Common myeloid progenitor, CD34-positive (primary cell): ENCODE measurements around the gene RPAP3.
"Not testable (repeated sequence)": the region's sequence is repeated elsewhere in the genome, so short reads cannot be mapped to it uniquely, and the experiment has no call there.

Source experiments
- CTCF ChIA-PET: fragments of 350-600 bp; sonication (Branson Sonifier 250); formaldehyde crosslinking; loops from one replicate; lab custom pipeline; 2021; ENCODE audit warnings: antibody characterized with exemption; lab: Charles Lee
- POLR2A ChIA-PET: fragments of 350-600 bp; sonication (Branson Sonifier 250); formaldehyde crosslinking; loops from one replicate; lab custom pipeline; 2021; ENCODE audit warnings: antibody characterized with exemption; lab: Charles Lee
- DNase-seq, 3 donors: peaks; one replicate each; pipeline versions ENCODE4 v3.0.0 to v3.0.0-alpha.2; 2013
- H3K27ac ChIP-seq, 2 experiments: 1 replicate in 1 of 2; 2 replicates in 1 of 2; pipeline ENCODE4 v1.7.0; 2013; ENCODE audit warnings: inconsistent platforms in 2 of 2, low read length in 2 of 2, mild to moderate bottlenecking in 2 of 2, low read depth in 1 of 2, moderate library complexity in 1 of 2; ENCODE audit not compliant: severe bottlenecking in 2 of 2, insufficient read depth in 1 of 2, poor library complexity in 1 of 2
- H3K27me3 ChIP-seq, 5 experiments: replicated peaks in 2 of 5; 1 replicate in 3 of 5; 2 replicates in 2 of 5; pipeline versions ENCODE4 v1.6.1 to v1.7.0; 2013; ENCODE audit warnings: low read length in 4 of 5, mild to moderate bottlenecking in 2 of 5, moderate library complexity in 2 of 5, inconsistent platforms in 1 of 5; ENCODE audit not compliant: insufficient read depth in 5 of 5, control insufficient read depth in 4 of 5
- H3K36me3 ChIP-seq, 4 experiments: 1 replicate in 2 of 4; 2 replicates in 2 of 4; pipeline versions ENCODE4 v1.6.1 to v1.7.0; 2013; ENCODE audit warnings: low read length in 3 of 4, control low read depth in 1 of 4, mild to moderate bottlenecking in 1 of 4; ENCODE audit not compliant: control insufficient read depth in 4 of 4, insufficient read depth in 4 of 4
- H3K4me1 ChIP-seq, 4 experiments: 1 replicate in 3 of 4; 2 replicates in 1 of 4; pipeline versions ENCODE4 v1.6.1 to v1.7.1; 2013; ENCODE audit warnings: low read length in 3 of 4, mild to moderate bottlenecking in 3 of 4, control low read depth in 1 of 4, inconsistent platforms in 1 of 4, moderate library complexity in 1 of 4; ENCODE audit not compliant: control insufficient read depth in 4 of 4, insufficient read depth in 4 of 4; ENCODE audit errors: control extremely low read depth in 1 of 4
- H3K4me3 ChIP-seq, 7 experiments: 1 replicate in 4 of 7; 2 replicates in 3 of 7; pipeline versions ENCODE4 v1.5.1 to v1.7.0; 2013; ENCODE audit warnings: mild to moderate bottlenecking in 7 of 7, low read length in 6 of 7, moderate library complexity in 6 of 7, inconsistent platforms in 2 of 7, low read depth in 2 of 7, control low read depth in 1 of 7; ENCODE audit not compliant: insufficient read depth in 4 of 7, control insufficient read depth in 1 of 7; ENCODE audit errors: extremely low read depth in 1 of 7
- H3K9me3 ChIP-seq, 5 experiments: 1 replicate in 4 of 5; 2 replicates in 1 of 5; pipeline versions ENCODE4 v1.6.1 to v1.7.1; 2013; ENCODE audit warnings: low read length in 4 of 5, mild to moderate bottlenecking in 2 of 5, inconsistent platforms in 1 of 5, low read depth in 1 of 5, moderate library complexity in 1 of 5; ENCODE audit not compliant: control insufficient read depth in 4 of 5, insufficient read depth in 2 of 5; ENCODE audit errors: control extremely low read depth in 1 of 5
- WGBS: methylation state at CpG from one replicate; pipeline ENCODE4 v1.1.5; 2013; ENCODE audit not compliant: insufficient coverage; 5-methylcytosine and 5-hydroxymethylcytosine counted together

Gene RPAP3

DNA sequence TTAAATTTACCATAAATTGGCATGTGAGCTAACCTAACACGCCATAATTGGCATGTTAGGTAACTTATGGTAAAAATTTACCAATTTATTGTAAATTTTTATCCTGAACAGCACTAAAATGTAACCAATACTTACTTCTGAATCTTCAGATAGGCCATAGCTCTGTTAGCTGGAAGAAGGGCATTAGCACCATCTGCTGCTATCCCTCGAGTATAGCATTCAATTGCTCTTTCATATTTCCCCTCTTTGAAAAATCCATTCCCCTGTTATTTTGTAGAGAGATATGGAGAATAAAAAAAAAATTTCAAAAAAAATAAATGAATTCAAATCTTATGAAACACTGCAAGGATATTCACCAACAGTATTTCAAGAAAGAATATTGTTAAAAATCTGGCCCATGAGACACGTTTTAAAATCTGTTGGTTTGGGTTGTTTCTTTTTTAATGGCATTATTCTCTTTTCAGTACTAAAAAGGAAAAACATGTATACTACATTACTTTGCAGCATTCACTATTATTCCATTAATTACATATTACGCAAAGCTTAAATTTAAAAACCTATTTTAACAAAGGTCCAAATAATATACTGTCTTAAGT, 19.1 kb downstream of the RPAP3 start:
- WGBS = no CpG with 5 or more reads among the region's 4 CpGs
- H3K4me3 ChIP-seq = no peak overlapping the region
- ChIA-PET CTCF (interaction anchor here (0.6 to 8.4 kb wide), 11 partner anchors 10 to 1521 kb away, joined by 3 to 81 read pairs (median 5); partner anchors contain the start of gene RPAP3), POLR2A (interaction anchor here (0.6 kb wide), 1 partner anchor 56 kb away, joined by 3 read pairs; no protein-coding TSS in a partner anchor)
- H3K4me1 ChIP-seq = no peaks in the 10 kb centered on the region
- no peak overlapping the region for H3K27ac ChIP-seq
- H3K27me3 ChIP-seq = no peaks in the 10 kb centered on the region
- H3K9me3 ChIP-seq = no peaks in the 10 kb centered on the region
- DNase-seq = peak; percentile 49 to 76 (median 71)
- H3K36me3 ChIP-seq = peaks cover 3 to 29% (median 15%) of the 10 kb centered on the region in 4 experiments

DNA sequence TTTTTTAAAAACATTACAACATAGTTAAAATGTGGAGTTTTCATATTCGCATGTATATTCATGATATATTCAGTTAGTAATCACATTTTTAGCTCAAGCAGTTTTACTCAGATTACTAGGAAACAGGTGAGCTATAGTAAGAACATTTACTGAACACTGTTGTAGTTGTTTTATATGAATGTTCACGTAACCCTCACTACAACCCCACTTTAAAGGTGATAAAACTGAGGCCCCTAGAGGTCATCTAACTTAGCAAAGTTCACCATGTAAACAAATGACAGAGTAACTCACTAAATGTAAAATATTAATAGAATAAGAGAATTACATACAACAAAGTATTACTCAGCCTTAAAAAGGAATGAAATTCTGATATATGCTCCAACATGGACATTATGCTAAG, 26.0 kb downstream of the RPAP3 start:
- WGBS = no CpG with 5 or more reads among the region's 2 CpGs

DNA sequence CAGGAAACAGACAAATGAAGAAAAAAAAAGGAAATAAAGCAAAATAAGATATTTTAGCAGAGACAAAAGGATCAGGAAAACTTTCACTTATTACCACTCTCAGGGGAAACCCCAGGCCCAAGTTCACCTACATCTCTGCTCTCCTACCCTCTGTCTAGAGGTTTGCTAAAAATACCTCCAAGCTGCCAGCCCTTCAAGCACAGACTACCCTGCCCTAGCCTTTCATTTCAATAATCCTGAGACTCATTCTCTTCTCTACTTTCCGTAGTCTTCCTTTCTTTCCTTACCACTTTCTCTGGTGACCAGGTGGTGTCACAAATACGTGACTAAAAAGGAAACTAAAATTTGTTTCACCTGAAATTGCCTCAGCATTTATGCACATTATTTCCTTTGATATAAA, 33.8 kb downstream of the RPAP3 start:
- no peaks in the 10 kb centered on the region for H3K9me3 ChIP-seq
- no peaks in the 10 kb centered on the region for H3K4me1 ChIP-seq
- no peak overlapping the region for H3K4me3 ChIP-seq
- no peaks in the 10 kb centered on the region for H3K27me3 ChIP-seq
- ChIA-PET POLR2A (no interaction called here), CTCF (no interaction called here)
- H3K36me3 ChIP-seq = peaks cover 9 to 42% (median 32%) of the 10 kb centered on the region in 4 experiments
- DNase-seq = no peak
- H3K27ac ChIP-seq = no peak overlapping the region
- 100% methylated on average over 2 of the region's 2 CpGs for WGBS

More for the DNA sequence above, 26.0 kb downstream of the RPAP3 start:
- Histone ChIP-seq H3K9me3 (peaks cover 0 to 2% (median 0%) of the 10 kb centered on the region in 5 experiments), H3K4me3 (no peak overlapping the region), H3K4me1 (no peaks in the 10 kb centered on the region), H3K36me3 (peaks cover 10 to 38% (median 18%) of the 10 kb centered on the region in 4 experiments), H3K27ac (no peak overlapping the region), H3K27me3 (no peaks in the 10 kb centered on the region)
- POLR2A ChIA-PET = no interaction called here
- no peak for DNase-seq
- CTCF ChIA-PET = interaction anchor here (1.3 kb wide), 1 partner anchor 25 kb away, joined by 4 read pairs; no protein-coding TSS in a partner anchor

DNA sequence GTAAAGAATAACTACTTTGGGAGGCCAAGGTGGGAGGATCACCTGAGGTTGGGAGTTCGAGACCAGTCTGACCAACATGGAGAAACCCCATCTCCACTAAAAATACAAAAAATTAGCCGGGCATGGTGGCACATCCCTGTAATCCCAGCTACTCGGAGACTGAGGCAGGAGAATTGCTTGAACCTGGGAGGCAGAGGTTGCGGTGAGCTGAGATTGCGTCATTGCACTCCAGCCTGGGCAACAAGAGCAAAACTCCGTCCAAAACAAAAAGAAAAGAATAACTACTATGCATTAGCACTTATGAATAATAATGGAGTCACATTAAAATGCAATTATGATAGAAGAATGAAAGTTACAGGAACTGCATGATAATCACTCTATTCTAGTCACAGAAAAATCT, 37.9 kb downstream of the RPAP3 start:
- DNase-seq, H3K27me3 ChIP-seq, H3K4me3 ChIP-seq, H3K27ac ChIP-seq, POLR2A ChIA-PET, H3K9me3 ChIP-seq, H3K4me1 ChIP-seq: not testable (repeated sequence)
- no CpG with 5 or more reads among the region's 6 CpGs for WGBS
- peaks cover 18 to 49% (median 33%) of the 10 kb centered on the region in 4 experiments for H3K36me3 ChIP-seq
- CTCF ChIA-PET = interaction anchor here (1.0 to 2.0 kb wide), 3 partner anchors 15 to 20 kb away, joined by 3 to 6 read pairs (median 3); no protein-coding TSS in a partner anchor

DNA sequence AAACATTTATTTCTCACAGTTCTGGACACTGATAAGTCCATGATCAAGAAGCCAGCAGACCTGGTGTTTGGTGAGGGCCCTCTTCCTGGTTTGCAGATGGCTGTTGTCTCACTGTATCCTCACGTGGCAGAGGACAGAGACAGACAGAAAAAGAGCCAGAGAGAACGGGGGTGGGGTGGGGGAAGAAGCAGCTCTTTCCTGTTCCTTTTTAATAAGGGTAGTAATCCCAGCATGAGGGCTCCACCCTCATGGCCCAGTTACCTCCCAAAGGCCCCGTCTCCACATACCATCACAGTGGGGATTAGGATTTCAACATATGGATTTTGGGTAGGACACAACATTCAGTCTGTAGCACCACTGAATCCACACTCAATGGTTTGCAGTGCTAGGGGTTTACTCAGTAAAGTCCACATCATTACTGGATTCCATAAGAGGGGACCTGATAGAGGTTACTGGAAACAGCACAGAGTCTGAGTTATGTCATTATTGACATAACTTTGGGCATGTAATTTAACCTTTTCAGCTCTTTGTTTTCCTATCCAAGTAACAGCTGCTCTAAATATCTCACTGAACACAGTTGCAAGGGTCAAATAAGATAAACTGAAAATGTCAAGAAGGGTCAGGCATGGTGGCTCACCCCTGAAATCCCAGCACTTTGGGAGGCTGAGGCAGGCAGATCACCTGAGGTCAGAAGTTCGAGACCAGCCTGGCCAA, 53.2 kb downstream of the RPAP3 start:
- Histone ChIP-seq H3K27ac (no peak overlapping the region), H3K9me3 (no peaks in the 10 kb centered on the region), H3K4me1 (peaks cover 8 to 19% (median 12%) of the 10 kb centered on the region in 4 experiments), H3K27me3 (no peaks in the 10 kb centered on the region), H3K4me3 (no peak overlapping the region), H3K36me3 (peaks cover 0 to 10% (median 2%) of the 10 kb centered on the region in 4 experiments)
- CTCF ChIA-PET = interaction anchor here (0.9 to 8.5 kb wide), 13 partner anchors 8 to 620 kb away, joined by 3 to 81 read pairs (median 4); partner anchors contain the start of gene RAPGEF3
- 27% methylated on average over 3 of the region's 4 CpGs for WGBS
- POLR2A ChIA-PET = interaction anchor here (0.6 kb wide), 1 partner anchor 560 kb away, joined by 6 read pairs; no protein-coding TSS in a partner anchor
- DNase-seq = no peak

DNA sequence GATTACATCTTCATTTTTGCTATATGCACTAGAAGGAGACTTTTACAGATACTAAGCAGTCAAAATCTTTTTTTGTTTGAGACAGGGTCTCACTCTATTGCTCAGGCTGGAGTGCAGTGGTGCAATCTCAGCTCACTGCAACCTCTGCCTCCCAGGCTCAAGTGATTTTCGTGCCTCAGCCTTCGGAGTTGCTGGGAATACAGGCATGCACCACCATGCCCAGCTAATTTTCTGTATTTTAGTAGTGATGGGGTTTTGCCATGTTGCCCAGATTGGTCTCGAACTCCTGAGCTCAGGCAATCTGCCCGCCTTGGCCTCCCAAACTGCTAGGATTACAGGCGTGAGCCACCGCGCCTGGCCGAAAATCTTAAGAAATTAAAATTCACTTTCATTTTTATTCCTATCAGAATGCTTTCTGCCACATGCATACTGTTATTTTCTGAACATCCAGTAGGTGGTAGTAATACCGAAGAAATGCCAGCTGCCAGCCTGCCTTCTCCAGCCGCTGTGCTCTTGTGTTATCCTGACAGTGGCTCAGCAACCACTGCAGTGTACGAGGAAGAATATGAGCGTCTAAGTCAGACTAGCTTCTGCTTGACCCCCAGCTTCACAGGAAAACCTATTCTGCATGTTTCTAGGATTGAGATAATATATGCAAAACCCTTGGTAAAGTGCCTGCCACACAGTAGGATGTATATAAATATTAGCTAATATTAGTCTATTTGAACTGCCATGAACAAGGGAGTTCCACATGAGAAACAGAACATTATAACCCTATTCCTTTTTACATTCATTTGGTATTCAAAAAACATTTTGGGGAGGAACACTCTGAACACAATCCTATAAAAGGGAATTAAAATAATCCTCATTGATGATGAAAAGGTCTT, 54.2 kb downstream of the RPAP3 start:
- Histone ChIP-seq H3K4me3 (peak overlapping the region in 3 of 7 experiments; percentile 21 to 59 (median 59)), H3K36me3 (peaks cover 0 to 2% (median 0%) of the 10 kb centered on the region in 4 experiments), H3K4me1 (peaks cover 8 to 19% (median 12%) of the 10 kb centered on the region in 4 experiments), H3K27ac (no peak overlapping the region), H3K9me3 (no peaks in the 10 kb centered on the region), H3K27me3 (no peaks in the 10 kb centered on the region)
- DNase-seq = peak; percentile 70 to 81 (median 80)
- ChIA-PET POLR2A (interaction anchor here (0.6 kb wide), 2 partner anchors 184 to 561 kb away, joined by 3 to 6 read pairs; no protein-coding TSS in a partner anchor), CTCF (interaction anchor here (0.9 to 8.5 kb wide), 15 partner anchors 9 to 619 kb away, joined by 3 to 81 read pairs (median 4); partner anchors contain the start of gene RAPGEF3)
- WGBS = 20% methylated on average over 4 of the region's 12 CpGs
